Loucy (cell line): Measurements from ENCODE around the gene PYGB.

Experiments used
- H2AFZ ChIP-seq: fragments of 200-600 bp; sonication (generic); 2 replicates; pipeline ENCODE4 v1.6.0; 2016; ENCODE audit warnings: antibody characterized with exemption, mild to moderate bottlenecking, low read length, moderate library complexity
- H3F3A ChIP-seq: fragments of 200-600 bp; 2 replicates; pipeline ENCODE4 v1.6.0; 2016; ENCODE audit warnings: antibody characterized with exemption, low read depth, mild to moderate bottlenecking
- H3K27me3 ChIP-seq: fragments of 200-600 bp; sonication (generic); 2 replicates; pipeline ENCODE4 v1.6.1; 2014; ENCODE audit warnings: low read length, mild to moderate bottlenecking; ENCODE audit not compliant: insufficient read depth, poor library complexity, severe bottlenecking
- H3K36me3 ChIP-seq: fragments of 200-600 bp; sonication (generic); 2 replicates; pipeline ENCODE4 v1.6.1; 2016; ENCODE audit warnings: low read length; ENCODE audit not compliant: insufficient read depth
- H3K4me1 ChIP-seq: fragments of 200-600 bp; sonication (generic); 2 replicates; pipeline ENCODE4 v1.5.1; 2014; ENCODE audit warnings: low read length, mild to moderate bottlenecking; ENCODE audit not compliant: insufficient read depth, poor library complexity, severe bottlenecking
- H3K4me2 ChIP-seq: fragments of 200-600 bp; sonication (generic); 2 replicates; pipeline ENCODE4 v1.6.0; 2014; ENCODE audit warnings: antibody characterized with exemption, low read length, low read depth, mild to moderate bottlenecking; ENCODE audit not compliant: poor library complexity, severe bottlenecking
- H3K4me3 ChIP-seq: fragments of 200-600 bp; sonication (generic); 2 replicates; pipeline ENCODE4 v1.5.1; 2014; ENCODE audit warnings: low read length, mild to moderate bottlenecking, mixed read lengths; ENCODE audit not compliant: poor library complexity, severe bottlenecking
- H3K79me2 ChIP-seq: fragments of 200-600 bp; sonication (generic); 2 replicates; pipeline ENCODE4 v1.6.1; 2014; ENCODE audit warnings: low read length; ENCODE audit not compliant: insufficient read depth
- H3K9ac ChIP-seq: fragments of 200-600 bp; sonication (generic); 2 replicates; pipeline ENCODE4 v1.6.0; 2014; ENCODE audit warnings: mild to moderate bottlenecking, low read depth, low read length, moderate library complexity; ENCODE audit not compliant: poor library complexity, severe bottlenecking
- H3K9me2 ChIP-seq: fragments of 200-600 bp; sonication (generic); replicated peaks from 2 replicates; pipeline ENCODE4 v1.6.1; 2016; ENCODE audit warnings: low read depth, low read length, mixed read lengths
- H3K9me3 ChIP-seq: fragments of 200-600 bp; sonication (generic); 2 replicates; pipeline ENCODE4 v1.6.1; 2014; ENCODE audit warnings: mild to moderate bottlenecking, antibody characterized with exemption, low read length, low read depth; ENCODE audit not compliant: insufficient read depth
- H4K20me1 ChIP-seq: fragments of 200-600 bp; sonication (generic); 2 replicates; pipeline ENCODE4 v1.6.0; 2014; ENCODE audit warnings: antibody characterized with exemption, low read length, mild to moderate bottlenecking; ENCODE audit not compliant: insufficient read depth, poor library complexity, severe bottlenecking
- CTCF ChIP-seq: fragments of 200-600 bp; sonication (generic); conservative IDR thresholded peaks from 2 replicates; pipeline ENCODE4 v1.5.1; 2014; ENCODE audit warnings: mild to moderate bottlenecking, antibody characterized with exemption, low read length
- EZH2phosphoT487 ChIP-seq: fragments of 200-600 bp; IDR thresholded peaks from 2 replicates; pipeline ENCODE4 v1.6.1; 2018; ENCODE audit warnings: antibody characterized with exemption, mild to moderate bottlenecking, moderate library complexity, borderline replicate concordance

PYGB gene

GRCh38 chr20:25209911-25210310 lies 38.0 kb upstream of the PYGB start:
- Histone ChIP-seq H3K36me3 (peaks cover 33% of the 10 kb centered on the region; the same call in 1 of the 2 replicates), H3K4me3 (no peak overlapping the region), H3K4me2 (no peak overlapping the region), H3K9me3 (no peaks in the 10 kb centered on the region), H2AFZ (no peak overlapping the region), H3K79me2 (peaks cover 4% of the 10 kb centered on the region; the same call in 1 of the 2 replicates), H3K9ac (no peak overlapping the region), H3K9me2 (no peaks in the 10 kb centered on the region), H3F3A (no peaks in the 10 kb centered on the region), H4K20me1 (no peaks in the 10 kb centered on the region), H3K4me1 (no peaks in the 10 kb centered on the region), H3K27me3 (no peaks in the 10 kb centered on the region)
- TF ChIP-seq CTCF (no peak), EZH2phosphoT487 (no peak)

GRCh38 chr20:25211273-25211672 lies 36.6 kb upstream of the PYGB start:
- TF ChIP-seq CTCF (no peak), EZH2phosphoT487 (no peak)
- no peaks in the 10 kb centered on the region for H3K9me2 ChIP-seq
- no peaks in the 10 kb centered on the region for H4K20me1 ChIP-seq
- H3K36me3 ChIP-seq: peaks cover 38% of the 10 kb centered on the region; the same call in 1 of the 2 replicates
- no peak overlapping the region for H3K4me2 ChIP-seq
- H3K9ac ChIP-seq: no peak overlapping the region
- no peaks in the 10 kb centered on the region for H3K79me2 ChIP-seq
- H3K27me3 ChIP-seq: no peaks in the 10 kb centered on the region
- no peaks in the 10 kb centered on the region for H3F3A ChIP-seq
- no peaks in the 10 kb centered on the region for H3K9me3 ChIP-seq
- no peak overlapping the region for H3K4me3 ChIP-seq
- H2AFZ ChIP-seq: no peak overlapping the region
- H3K4me1 ChIP-seq: no peaks in the 10 kb centered on the region

GRCh38 chr20:25212242-25212641 lies 35.6 kb upstream of the PYGB start:
- no peak for TF ChIP-seq CTCF
- TF ChIP-seq EZH2phosphoT487: no peak
- Histone ChIP-seq H3K4me3 (no peak overlapping the region), H3K79me2 (no peaks in the 10 kb centered on the region), H3K9ac (no peak overlapping the region), H2AFZ (no peak overlapping the region), H3K36me3 (peaks cover 43% of the 10 kb centered on the region; the same call in 1 of the 2 replicates), H4K20me1 (no peaks in the 10 kb centered on the region), H3F3A (no peaks in the 10 kb centered on the region), H3K4me1 (no peaks in the 10 kb centered on the region), H3K27me3 (no peaks in the 10 kb centered on the region), H3K9me3 (no peaks in the 10 kb centered on the region), H3K4me2 (no peak overlapping the region), H3K9me2 (no peaks in the 10 kb centered on the region)
